ENCODE results near the gene KNDC1. TPM values are rescaled to one million over a fixed set of nuclear protein-coding genes. Genes with fewer than 3 reads are reported as not detected.

Gene KNDC1
- total RNA-seq, 1 experiment from 2014 or later: 15.7 TPM

DNA sequence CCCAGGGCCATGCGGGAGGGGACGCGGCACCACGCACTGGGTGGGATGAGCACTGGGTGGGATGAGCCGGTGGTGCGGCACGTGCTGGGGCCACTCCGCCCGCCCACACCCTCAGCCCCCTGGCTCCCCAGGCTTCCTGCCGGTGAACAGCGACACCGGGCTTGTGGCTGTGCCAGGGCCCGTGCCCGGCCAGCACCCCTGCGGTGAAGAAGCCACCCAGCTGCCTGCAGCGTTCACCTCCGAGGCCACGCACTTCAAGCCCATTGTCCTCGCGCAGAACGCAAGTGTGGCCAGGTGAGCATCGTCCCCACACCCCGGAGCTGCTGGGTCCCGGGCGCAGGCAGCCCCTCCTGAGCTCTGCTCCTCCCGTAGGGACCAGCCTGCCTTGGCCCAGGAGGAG lies 38.2 kb downstream of the KNDC1 start:
- Histone ChIP-seq H3K18ac (ENCODE audit: insufficient read length, low read depth, low read length) (no peak overlapping the region), H3K4ac (ENCODE audit: low read depth, low read length) (no peak overlapping the region), H2BK120ac (ENCODE audit: low read depth, low read length, poor library complexity, severe bottlenecking) (no peak overlapping the region), H3K9ac (ENCODE audit: extremely low read depth, insufficient read length, low read length) (no peak overlapping the region), H2BK20ac (ENCODE audit: low read depth, low read length, poor library complexity, severe bottlenecking) (no peak overlapping the region), H4K20me1 (ENCODE audit: control insufficient read depth, insufficient read depth, insufficient read length) (no peaks in the 10 kb centered on the region), H3K56ac (ENCODE audit: insufficient read length, low read depth, low read length) (no peak overlapping the region), H3K27ac (ENCODE audit: insufficient read length, low read depth, low read length) (no peak overlapping the region), H3K14ac (ENCODE audit: insufficient read depth, low read length) (no peak overlapping the region), H3K79me1 (ENCODE audit: insufficient read depth, low read depth, low read length, poor library complexity, severe bottlenecking) (no peaks in the 10 kb centered on the region), H3K23ac (ENCODE audit: insufficient read length, low read depth, low read length) (no peak overlapping the region), H3T11ph (ENCODE audit: low read length) (no peak overlapping the region), H3K27me3 (ENCODE audit: insufficient read depth, low read length) (no peaks in the 10 kb centered on the region), H2BK15ac (ENCODE audit: low read depth, low read length) (no peak overlapping the region), H4K91ac (ENCODE audit: insufficient read length, low read depth, low read length) (no peak overlapping the region), H2AFZ (ENCODE audit: low read length) (no peak overlapping the region), H4K8ac (replicated peaks; ENCODE audit: insufficient read length, low read depth, low read length) (no peak overlapping the region), H3K79me2 (ENCODE audit: insufficient read depth, low read length) (no peaks in the 10 kb centered on the region), H2AK5ac (ENCODE audit: insufficient read length, low read length) (no peak overlapping the region), H3K4me2 (ENCODE audit: insufficient read depth, insufficient read length, low read length) (no peak overlapping the region), H4K5ac (ENCODE audit: insufficient read length, low read depth, low read length) (no peak overlapping the region), H3K4me1 (ENCODE audit: insufficient read depth, low read length) (no peaks in the 10 kb centered on the region), H3K9me3 (ENCODE audit: control insufficient read depth, low read depth, low read length) (no peaks in the 10 kb centered on the region), H2BK12ac (ENCODE audit: insufficient read length, low read depth, low read length) (no peak overlapping the region), H3K23me2 (ENCODE audit: insufficient read length, low read depth, low read length, poor library complexity, severe bottlenecking) (no peaks in the 10 kb centered on the region), H2BK5ac (ENCODE audit: insufficient read length, low read length) (no peak overlapping the region)
- H3K27ac Mint-ChIP-seq: no peak overlapping the region
- H3K4me1 Mint-ChIP-seq: 0 out of 4 replicates have a peak, but pooled peaks cover 0 to 2% of the 10 kb centered on the region in 2 experiments
- WGBS (ENCODE audit: extremely low coverage, insufficient read length, low lambda C conversion rate): no CpG with 5 or more reads among the region's 26 CpGs
- peaks cover 1 to 5% (median 2%) of the 10 kb centered on the region in 3 experiments; a peak in 3 of 7 replicates for H3K36me3 Mint-ChIP-seq (ENCODE audit: insufficient read depth in 1 of 3, low read depth in 3 of 3)
- TF ChIP-seq, protein P1, sequence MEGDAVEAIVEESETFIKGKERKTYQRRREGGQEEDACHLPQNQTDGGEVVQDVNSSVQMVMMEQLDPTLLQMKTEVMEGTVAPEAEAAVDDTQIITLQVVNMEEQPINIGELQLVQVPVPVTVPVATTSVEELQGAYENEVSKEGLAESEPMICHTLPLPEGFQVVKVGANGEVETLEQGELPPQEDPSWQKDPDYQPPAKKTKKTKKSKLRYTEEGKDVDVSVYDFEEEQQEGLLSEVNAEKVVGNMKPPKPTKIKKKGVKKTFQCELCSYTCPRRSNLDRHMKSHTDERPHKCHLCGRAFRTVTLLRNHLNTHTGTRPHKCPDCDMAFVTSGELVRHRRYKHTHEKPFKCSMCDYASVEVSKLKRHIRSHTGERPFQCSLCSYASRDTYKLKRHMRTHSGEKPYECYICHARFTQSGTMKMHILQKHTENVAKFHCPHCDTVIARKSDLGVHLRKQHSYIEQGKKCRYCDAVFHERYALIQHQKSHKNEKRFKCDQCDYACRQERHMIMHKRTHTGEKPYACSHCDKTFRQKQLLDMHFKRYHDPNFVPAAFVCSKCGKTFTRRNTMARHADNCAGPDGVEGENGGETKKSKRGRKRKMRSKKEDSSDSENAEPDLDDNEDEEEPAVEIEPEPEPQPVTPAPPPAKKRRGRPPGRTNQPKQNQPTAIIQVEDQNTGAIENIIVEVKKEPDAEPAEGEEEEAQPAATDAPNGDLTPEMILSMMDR (conservative IDR thresholded peaks at IDR 0.05): no peak
- H3K4me3 Mint-ChIP-seq: no peak overlapping the region
- H3K9me3 Mint-ChIP-seq: peaks cover 6 to 16% of the 10 kb centered on the region in 2 experiments
- peaks cover 9% of the 10 kb centered on the region for H3K27me3 Mint-ChIP-seq (ENCODE audit: low read depth)
- no peak for DNase-seq

Measured in H9 (cell line).